ENCODE results near the gene MPZL2. TPM values are rescaled to one million over a fixed set of nuclear protein-coding genes. Genes with fewer than 3 reads are reported as not detected.

MPZL2 gene
- total and polyA plus RNA-seq, 4 donors: 2.0 to 50.6 (median 16.4) TPM

DNA sequence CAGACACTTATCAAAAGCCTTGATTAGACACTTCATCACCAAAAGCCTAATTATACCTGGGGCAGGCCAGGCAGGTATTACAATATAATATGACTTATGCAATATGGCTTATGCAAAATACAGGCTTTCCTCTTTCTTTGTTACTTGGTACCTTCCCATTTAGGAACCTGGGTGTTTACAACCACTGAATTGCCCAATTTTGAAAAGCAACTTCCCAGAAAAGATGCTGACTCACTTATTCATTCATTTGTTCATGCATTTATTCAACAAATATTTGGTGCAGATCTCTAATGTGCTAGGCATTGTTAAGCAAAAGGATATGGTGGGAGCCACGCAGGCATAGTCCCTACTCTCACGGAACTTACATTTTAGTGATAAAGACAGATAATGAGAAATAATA lies 25.7 kb downstream of the MPZL2 start:
- no peak overlapping the region for H3K4me3 ChIP-seq (ENCODE audit: low read depth, low read length)
- no peak for DNase-seq (ENCODE audit: low read depth in 4 of 6, low spot score in 6 of 6)
- no CpG with 5 or more reads among the region's 2 CpGs for WGBS (ENCODE audit: insufficient coverage)
- peaks cover 24% of the 10 kb centered on the region for H3K27me3 ChIP-seq (ENCODE audit: control insufficient read depth, insufficient read depth, low read length)
- no peaks in the 10 kb centered on the region for H3K36me3 ChIP-seq (ENCODE audit: control insufficient read depth, insufficient read depth, low read length)
- no peaks in the 10 kb centered on the region for H3K4me1 ChIP-seq (ENCODE audit: control insufficient read depth, insufficient read depth, low read length)
- H3K27ac ChIP-seq (ENCODE audit: low read depth, low read length): no peak overlapping the region
- no peaks in the 10 kb centered on the region for H3K9me3 ChIP-seq (ENCODE audit: control insufficient read depth, insufficient read depth, low read length)

DNA sequence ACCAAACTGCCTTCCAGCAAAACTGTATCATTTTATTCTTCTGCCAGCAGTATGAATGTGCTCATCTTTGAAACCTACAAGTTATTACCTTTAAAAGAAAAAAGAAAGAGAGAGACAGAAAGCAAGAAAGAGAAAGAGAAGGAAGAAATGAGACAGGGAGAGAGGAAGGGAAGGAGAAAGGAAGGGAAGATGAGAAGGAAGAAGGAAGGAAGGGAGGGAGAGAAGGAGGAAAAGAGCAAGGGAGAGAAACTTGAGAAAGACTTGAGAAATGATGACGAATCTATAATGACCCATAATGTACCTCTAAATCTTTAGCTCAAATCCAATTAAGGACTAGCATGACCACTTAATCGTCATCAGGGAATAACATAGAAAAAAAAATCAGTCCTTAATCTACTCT lies 27.9 kb downstream of the MPZL2 start:
- H3K4me3 ChIP-seq (ENCODE audit: low read depth, low read length): no peak overlapping the region
- DNase-seq (ENCODE audit: low read depth in 4 of 6, low spot score in 6 of 6): no peak
- WGBS (ENCODE audit: insufficient coverage): 80% methylated on average over 1 of the region's 2 CpGs
- peaks cover 9% of the 10 kb centered on the region for H3K27me3 ChIP-seq (ENCODE audit: control insufficient read depth, insufficient read depth, low read length)
- H3K27ac ChIP-seq (ENCODE audit: low read depth, low read length): no peak overlapping the region
- H3K36me3 ChIP-seq (ENCODE audit: control insufficient read depth, insufficient read depth, low read length): no peaks in the 10 kb centered on the region
- H3K4me1 ChIP-seq (ENCODE audit: control insufficient read depth, insufficient read depth, low read length): no peaks in the 10 kb centered on the region
- no peaks in the 10 kb centered on the region for H3K9me3 ChIP-seq (ENCODE audit: control insufficient read depth, insufficient read depth, low read length)

DNA sequence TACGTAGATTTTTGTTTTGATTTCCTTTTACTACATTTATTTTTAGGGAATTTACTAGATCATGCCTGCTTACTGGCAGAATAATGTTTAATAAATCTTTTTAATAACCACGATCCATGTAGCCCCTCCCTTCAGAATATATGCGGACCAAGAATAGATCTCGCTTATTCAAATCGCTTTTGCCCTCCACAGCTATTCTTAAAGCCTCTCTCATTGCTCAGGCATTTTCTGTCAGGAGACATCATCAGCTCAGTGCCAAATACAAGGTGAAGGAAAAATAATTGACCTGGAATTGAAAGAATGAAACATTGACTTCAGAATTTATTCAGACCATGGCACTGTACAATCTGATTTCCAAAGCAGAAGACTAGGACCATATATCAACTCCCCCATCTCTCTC lies 29.3 kb downstream of the MPZL2 start:
- 100% methylated on average over 4 of the region's 5 CpGs for WGBS (ENCODE audit: insufficient coverage)
- H3K36me3 ChIP-seq (ENCODE audit: control insufficient read depth, insufficient read depth, low read length): no peaks in the 10 kb centered on the region
- no peaks in the 10 kb centered on the region for H3K9me3 ChIP-seq (ENCODE audit: control insufficient read depth, insufficient read depth, low read length)
- H3K4me1 ChIP-seq (ENCODE audit: control insufficient read depth, insufficient read depth, low read length): no peaks in the 10 kb centered on the region
- H3K4me3 ChIP-seq (ENCODE audit: low read depth, low read length): no peak overlapping the region
- no peak overlapping the region for H3K27ac ChIP-seq (ENCODE audit: low read depth, low read length)
- no peak for DNase-seq (ENCODE audit: low read depth in 4 of 6, low spot score in 6 of 6)
- peaks cover 6% of the 10 kb centered on the region for H3K27me3 ChIP-seq (ENCODE audit: control insufficient read depth, insufficient read depth, low read length)

DNA sequence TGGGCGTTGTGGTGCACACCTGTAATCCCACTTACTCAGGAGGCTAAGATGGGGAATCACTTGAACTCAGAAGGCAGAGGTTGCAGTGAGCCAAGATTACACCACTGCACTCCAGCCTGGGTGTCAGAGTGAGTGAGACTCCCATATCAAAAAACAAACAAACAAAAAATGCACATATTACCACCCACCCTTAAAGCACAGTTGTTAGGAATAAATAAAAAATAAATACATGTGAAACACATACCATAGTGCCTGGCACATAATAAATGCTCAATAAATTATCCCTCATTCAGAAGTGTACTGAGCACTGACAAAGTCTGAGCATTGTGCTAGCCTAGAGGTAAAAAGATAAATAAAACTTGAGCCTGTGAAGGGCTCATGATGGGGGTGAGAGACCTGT lies 30.2 kb downstream of the MPZL2 start:
- Histone ChIP-seq H3K27me3 (ENCODE audit: control insufficient read depth, insufficient read depth, low read length) (peaks cover 6% of the 10 kb centered on the region), H3K9me3 (ENCODE audit: control insufficient read depth, insufficient read depth, low read length) (no peaks in the 10 kb centered on the region), H3K27ac (ENCODE audit: low read depth, low read length) (no peak overlapping the region), H3K36me3 (ENCODE audit: control insufficient read depth, insufficient read depth, low read length) (no peaks in the 10 kb centered on the region), H3K4me3 (ENCODE audit: low read depth, low read length) (no peak overlapping the region), H3K4me1 (ENCODE audit: control insufficient read depth, insufficient read depth, low read length) (no peaks in the 10 kb centered on the region)
- DNase-seq (ENCODE audit: low read depth in 4 of 6, low spot score in 6 of 6): no peak
- 60% methylated on average over 1 of the region's 1 CpG for WGBS (ENCODE audit: insufficient coverage)

DNA sequence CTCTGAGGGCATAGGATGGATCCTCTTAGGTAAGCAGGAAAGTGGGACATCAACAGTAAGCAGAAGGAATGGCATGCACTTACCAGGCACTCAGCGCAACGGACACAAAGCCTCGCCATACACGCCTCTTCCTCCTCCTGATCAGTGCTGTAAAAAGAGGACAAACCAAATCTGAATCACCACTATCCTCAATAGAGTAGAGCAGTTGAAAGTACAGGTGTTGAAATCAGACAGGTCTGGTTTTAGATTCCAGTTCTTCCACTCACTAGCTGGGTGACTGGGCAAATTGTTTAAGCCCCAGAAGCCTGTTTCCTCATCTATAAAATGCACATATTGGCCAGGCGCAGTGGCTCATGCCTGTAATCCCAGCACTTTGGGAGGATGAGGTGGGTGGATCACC lies 30.7 kb downstream of the MPZL2 start:
- WGBS (ENCODE audit: insufficient coverage): 100% methylated on average over 1 of the region's 5 CpGs
- no peaks in the 10 kb centered on the region for H3K36me3 ChIP-seq (ENCODE audit: control insufficient read depth, insufficient read depth, low read length)
- no peak overlapping the region for H3K4me3 ChIP-seq (ENCODE audit: low read depth, low read length)
- no peaks in the 10 kb centered on the region for H3K4me1 ChIP-seq (ENCODE audit: control insufficient read depth, insufficient read depth, low read length)
- DNase-seq (ENCODE audit: low read depth in 4 of 6, low spot score in 6 of 6): no peak
- no peak overlapping the region for H3K27ac ChIP-seq (ENCODE audit: low read depth, low read length)
- peaks cover 6% of the 10 kb centered on the region for H3K27me3 ChIP-seq (ENCODE audit: control insufficient read depth, insufficient read depth, low read length)
- no peaks in the 10 kb centered on the region for H3K9me3 ChIP-seq (ENCODE audit: control insufficient read depth, insufficient read depth, low read length)

DNA sequence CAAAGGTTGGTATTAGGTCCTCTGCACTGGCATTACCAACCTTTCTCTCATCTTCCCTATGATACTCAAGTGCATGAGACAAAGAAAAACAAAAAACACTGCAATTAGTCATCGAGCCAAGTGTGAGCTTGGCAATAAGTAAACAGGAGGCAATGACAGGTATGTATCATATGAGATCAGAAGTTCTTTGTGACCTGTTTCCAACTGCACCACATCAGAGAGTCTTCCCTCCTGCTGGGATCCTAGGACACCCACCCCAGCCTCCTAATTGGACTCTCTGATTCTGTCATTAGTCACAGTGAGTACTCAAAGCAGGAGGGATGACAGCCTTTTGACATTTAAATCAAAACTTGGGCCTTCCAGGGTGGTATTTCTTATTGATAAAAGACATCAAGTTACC lies 31.4 kb downstream of the MPZL2 start:
- Histone ChIP-seq H3K9me3 (ENCODE audit: control insufficient read depth, insufficient read depth, low read length) (no peaks in the 10 kb centered on the region), H3K27ac (ENCODE audit: low read depth, low read length) (no peak overlapping the region)
- WGBS (ENCODE audit: insufficient coverage): 60% methylated on average over 1 of the region's 1 CpG

DNA sequence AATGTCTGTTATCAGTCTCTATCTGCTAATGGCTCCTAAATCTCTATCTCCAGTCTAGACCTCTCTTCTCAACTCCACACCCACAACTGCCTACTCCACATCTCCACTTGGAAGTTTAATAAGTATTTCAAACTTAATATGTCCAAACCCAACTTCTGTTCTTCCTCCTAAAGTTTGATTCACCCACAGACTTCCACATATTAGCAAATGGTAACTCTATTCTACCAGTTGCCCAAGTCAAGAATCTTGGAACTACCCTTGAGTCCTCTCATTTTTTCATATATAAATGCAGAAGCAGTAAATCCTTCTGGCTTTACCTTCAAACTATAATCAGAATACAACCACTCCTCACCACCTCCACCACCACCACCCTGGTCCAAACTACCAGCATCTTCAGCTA lies 32.6 kb downstream of the MPZL2 start:
- Histone ChIP-seq H3K9me3 (ENCODE audit: control insufficient read depth, insufficient read depth, low read length) (no peaks in the 10 kb centered on the region), H3K4me3 (ENCODE audit: low read depth, low read length) (no peak overlapping the region), H3K27me3 (ENCODE audit: control insufficient read depth, insufficient read depth, low read length) (peaks cover 8% of the 10 kb centered on the region), H3K36me3 (ENCODE audit: control insufficient read depth, insufficient read depth, low read length) (no peaks in the 10 kb centered on the region), H3K27ac (ENCODE audit: low read depth, low read length) (no peak overlapping the region), H3K4me1 (ENCODE audit: control insufficient read depth, insufficient read depth, low read length) (no peaks in the 10 kb centered on the region)
- DNase-seq (ENCODE audit: low read depth in 4 of 6, low spot score in 6 of 6): no peak

More for the DNA sequence above, 31.4 kb downstream of the MPZL2 start:
- DNase-seq (ENCODE audit: low read depth in 4 of 6, low spot score in 6 of 6): no peak
- H3K4me1 ChIP-seq (ENCODE audit: control insufficient read depth, insufficient read depth, low read length): no peaks in the 10 kb centered on the region
- H3K4me3 ChIP-seq (ENCODE audit: low read depth, low read length): no peak overlapping the region
- H3K27me3 ChIP-seq (ENCODE audit: control insufficient read depth, insufficient read depth, low read length): peaks cover 6% of the 10 kb centered on the region
- no peaks in the 10 kb centered on the region for H3K36me3 ChIP-seq (ENCODE audit: control insufficient read depth, insufficient read depth, low read length)

DNA sequence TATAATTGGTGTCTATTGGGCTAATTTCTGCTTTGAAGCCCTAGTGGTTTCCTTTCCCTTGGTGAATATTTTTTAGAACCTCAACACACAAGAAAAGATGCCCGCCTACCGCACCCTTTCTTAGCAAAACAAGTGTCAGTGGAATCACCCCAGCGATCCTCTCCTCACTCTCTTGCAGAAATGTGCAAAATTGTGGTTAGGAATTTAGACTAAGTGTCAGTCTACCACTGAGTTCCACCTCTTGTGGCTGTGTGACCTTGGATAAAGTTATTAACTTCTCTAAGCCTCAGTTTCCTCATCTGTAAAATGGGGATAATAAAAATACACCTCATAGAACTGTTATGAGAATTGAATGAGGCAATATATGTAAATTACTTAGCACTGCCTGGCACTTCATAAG lies 34.0 kb downstream of the MPZL2 start:
- Histone ChIP-seq H3K27me3 (ENCODE audit: control insufficient read depth, insufficient read depth, low read length) (peaks cover 13% of the 10 kb centered on the region), H3K4me1 (ENCODE audit: control insufficient read depth, insufficient read depth, low read length) (no peaks in the 10 kb centered on the region), H3K4me3 (ENCODE audit: low read depth, low read length) (no peak overlapping the region), H3K27ac (ENCODE audit: low read depth, low read length) (no peak overlapping the region), H3K9me3 (ENCODE audit: control insufficient read depth, insufficient read depth, low read length) (no peaks in the 10 kb centered on the region), H3K36me3 (ENCODE audit: control insufficient read depth, insufficient read depth, low read length) (no peaks in the 10 kb centered on the region)
- no CpG with 5 or more reads among the region's 3 CpGs for WGBS (ENCODE audit: insufficient coverage)
- no peak for DNase-seq (ENCODE audit: low read depth in 4 of 6, low spot score in 6 of 6)

DNA sequence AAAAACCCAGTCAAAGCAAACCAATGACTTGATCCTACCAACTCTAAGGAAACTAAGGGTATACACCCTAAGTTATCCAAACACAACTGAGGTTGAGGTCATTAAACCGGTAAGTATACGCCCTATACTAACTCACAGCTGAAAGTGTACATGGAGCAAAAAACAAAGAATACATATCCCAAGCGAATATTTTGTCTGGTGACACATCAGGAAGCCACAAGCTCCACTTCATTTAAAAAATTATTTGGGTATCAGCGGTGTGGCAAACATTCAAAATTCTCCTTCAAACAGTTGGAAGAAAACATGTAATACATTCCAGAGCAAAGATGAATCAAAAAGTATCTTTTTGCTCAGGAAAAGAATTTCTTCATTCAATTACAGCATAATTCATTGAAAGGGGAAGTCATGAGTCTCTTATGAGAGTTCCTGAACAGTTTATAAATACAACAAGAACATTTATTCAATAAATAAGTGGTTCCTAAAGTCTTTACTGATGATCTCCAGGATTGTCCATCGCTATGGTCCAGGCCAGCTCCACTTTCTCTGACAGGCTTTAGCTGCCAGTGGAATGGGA lies 34.7 kb downstream of the MPZL2 start:
- no peak for DNase-seq (ENCODE audit: low read depth in 4 of 6, low spot score in 6 of 6)
- Histone ChIP-seq H3K36me3 (ENCODE audit: control insufficient read depth, insufficient read depth, low read length) (no peaks in the 10 kb centered on the region), H3K4me3 (ENCODE audit: low read depth, low read length) (no peak overlapping the region), H3K27ac (ENCODE audit: low read depth, low read length) (no peak overlapping the region), H3K27me3 (ENCODE audit: control insufficient read depth, insufficient read depth, low read length) (peaks cover 11% of the 10 kb centered on the region), H3K9me3 (ENCODE audit: control insufficient read depth, insufficient read depth, low read length) (no peaks in the 10 kb centered on the region), H3K4me1 (ENCODE audit: control insufficient read depth, insufficient read depth, low read length) (no peaks in the 10 kb centered on the region)
- WGBS (ENCODE audit: insufficient coverage): 100% methylated on average over 1 of the region's 5 CpGs

DNA sequence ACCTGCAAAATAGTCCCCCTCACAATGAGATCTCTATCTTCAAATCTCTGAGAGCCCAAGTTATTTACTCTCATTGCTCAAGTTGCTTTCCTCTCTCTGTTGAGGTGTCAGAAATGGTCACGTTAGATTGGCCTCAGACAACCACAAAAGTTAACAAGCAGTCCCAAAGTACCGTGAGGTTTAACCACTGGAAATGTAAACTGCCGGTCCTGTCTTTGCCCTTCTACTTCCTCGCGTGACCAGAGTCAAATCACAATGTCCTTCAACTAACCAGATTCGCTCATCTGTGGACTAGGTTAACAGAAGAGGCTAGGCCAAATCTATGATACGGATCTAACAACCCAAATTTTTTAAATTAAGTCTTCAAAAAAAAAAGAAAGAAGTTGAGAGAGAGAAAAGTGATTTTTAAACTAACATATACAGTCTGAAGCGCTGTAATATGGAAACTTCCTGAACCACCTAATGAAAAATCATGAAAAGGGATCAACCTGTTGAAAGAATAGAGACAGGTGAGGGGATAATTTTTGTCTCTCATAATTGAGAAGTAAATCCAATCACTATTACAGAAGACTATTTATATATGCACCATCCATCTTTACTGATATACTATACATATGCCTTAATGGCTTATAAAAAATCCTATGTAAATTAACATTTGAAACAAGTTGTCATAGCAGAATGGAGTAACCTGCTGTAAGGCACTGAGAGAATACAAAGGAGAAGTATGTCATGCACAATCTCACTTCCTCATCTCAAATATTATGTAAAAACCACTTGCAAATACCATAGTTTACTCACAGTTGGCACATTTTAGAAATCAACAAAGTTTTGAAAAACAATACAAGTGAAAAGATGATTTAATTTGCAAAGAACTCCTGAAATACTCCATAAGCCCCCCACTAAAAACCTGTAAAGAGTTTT lies 36.0 kb downstream of the MPZL2 start:
- H3K36me3 ChIP-seq (ENCODE audit: control insufficient read depth, insufficient read depth, low read length): no peaks in the 10 kb centered on the region
- no peak overlapping the region for H3K4me3 ChIP-seq (ENCODE audit: low read depth, low read length)
- no peaks in the 10 kb centered on the region for H3K4me1 ChIP-seq (ENCODE audit: control insufficient read depth, insufficient read depth, low read length)
- H3K27me3 ChIP-seq (ENCODE audit: control insufficient read depth, insufficient read depth, low read length): peaks cover 7% of the 10 kb centered on the region
- WGBS (ENCODE audit: insufficient coverage): 90% methylated on average over 3 of the region's 8 CpGs
- DNase-seq (ENCODE audit: low read depth in 4 of 6, low spot score in 6 of 6): no peak
- no peak overlapping the region for H3K27ac ChIP-seq (ENCODE audit: low read depth, low read length)
- H3K9me3 ChIP-seq (ENCODE audit: control insufficient read depth, insufficient read depth, low read length): no peaks in the 10 kb centered on the region
